ENCODE results near the gene BTN2A1. TPM values are rescaled to one million over a fixed set of nuclear protein-coding genes. Genes with fewer than 3 reads are reported as not detected.

BTN2A1 gene
- total RNA-seq, 4 donors from 2014 or later, result 15.7 to 29.0 (median 17.1) TPM

DNA sequence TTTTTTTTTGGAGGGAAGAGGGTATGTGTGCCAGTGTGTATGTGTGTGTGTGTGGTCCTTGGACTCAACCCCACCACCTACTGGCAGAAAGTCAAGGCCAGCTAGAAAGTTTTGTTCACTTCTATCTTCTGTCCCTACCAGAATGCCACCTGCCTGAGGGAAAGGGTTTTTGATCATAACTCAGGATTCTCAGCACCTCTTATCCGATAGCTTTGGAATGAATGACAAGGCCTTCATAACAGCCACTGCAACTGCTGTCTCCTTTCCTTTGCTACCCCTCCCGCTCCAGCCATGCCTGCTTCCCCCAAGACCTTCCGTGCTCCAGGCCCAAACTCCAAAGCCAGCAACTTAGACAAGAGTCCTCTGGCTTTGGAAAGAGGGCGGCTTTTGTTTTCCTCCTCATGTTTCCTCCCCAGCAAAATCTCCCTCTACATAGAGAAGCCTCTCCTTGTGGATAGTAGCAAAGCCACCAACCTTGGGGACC lies 37.0 kb upstream of the BTN2A1 start:
- H3K4me3 ChIP-seq, result peak overlapping the region; percentile 29 to 88 (median 72)
- peaks cover 0 to 46% (median 11%) of the 10 kb centered on the region in 4 donors for H3K4me1 ChIP-seq
- H3K9me3 ChIP-seq, result no peaks in the 10 kb centered on the region
- no peaks in the 10 kb centered on the region for H3K27me3 ChIP-seq
- H3K27ac ChIP-seq, result peak overlapping the region; percentile 83 to 94 (median 90)
- DNase-seq (ENCODE audit: low spot score in 2 of 2), result no peak
- WGBS, 2 donors, result 17 to 28% methylated on average over 4 of the region's 4 CpGs
- H3K36me3 ChIP-seq, result peaks cover 0 to 1% (median 0%) of the 10 kb centered on the region in 3 donors
- TF ChIP-seq, protein P1, sequence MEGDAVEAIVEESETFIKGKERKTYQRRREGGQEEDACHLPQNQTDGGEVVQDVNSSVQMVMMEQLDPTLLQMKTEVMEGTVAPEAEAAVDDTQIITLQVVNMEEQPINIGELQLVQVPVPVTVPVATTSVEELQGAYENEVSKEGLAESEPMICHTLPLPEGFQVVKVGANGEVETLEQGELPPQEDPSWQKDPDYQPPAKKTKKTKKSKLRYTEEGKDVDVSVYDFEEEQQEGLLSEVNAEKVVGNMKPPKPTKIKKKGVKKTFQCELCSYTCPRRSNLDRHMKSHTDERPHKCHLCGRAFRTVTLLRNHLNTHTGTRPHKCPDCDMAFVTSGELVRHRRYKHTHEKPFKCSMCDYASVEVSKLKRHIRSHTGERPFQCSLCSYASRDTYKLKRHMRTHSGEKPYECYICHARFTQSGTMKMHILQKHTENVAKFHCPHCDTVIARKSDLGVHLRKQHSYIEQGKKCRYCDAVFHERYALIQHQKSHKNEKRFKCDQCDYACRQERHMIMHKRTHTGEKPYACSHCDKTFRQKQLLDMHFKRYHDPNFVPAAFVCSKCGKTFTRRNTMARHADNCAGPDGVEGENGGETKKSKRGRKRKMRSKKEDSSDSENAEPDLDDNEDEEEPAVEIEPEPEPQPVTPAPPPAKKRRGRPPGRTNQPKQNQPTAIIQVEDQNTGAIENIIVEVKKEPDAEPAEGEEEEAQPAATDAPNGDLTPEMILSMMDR (IDR thresholded peaks at IDR 0.05), result peak in 2 of 5 experiments; percentile 21 to 27
- no peak for TF ChIP-seq POLR2A (IDR thresholded peaks at IDR 0.05)

GRCh38 chr6:26421259-26422144 lies 36.3 kb upstream of the BTN2A1 start:
- peak; percentile 47 to 83 for DNase-seq (ENCODE audit: low spot score in 2 of 2)
- Histone ChIP-seq H3K4me1 (peaks cover 0 to 46% (median 11%) of the 10 kb centered on the region in 4 donors), H3K4me3 (peak overlapping the region; percentile 59 to 88 (median 72)), H3K9me3 (no peaks in the 10 kb centered on the region), H3K36me3 (peaks cover 0 to 9% (median 0%) of the 10 kb centered on the region in 3 donors), H3K27me3 (no peaks in the 10 kb centered on the region), H3K27ac (peak overlapping the region; percentile 83 to 94 (median 90))
- 0 to 2% methylated on average over 31 of the region's 31 CpGs for WGBS, 2 donors
- TF ChIP-seq, protein P1 (IDR thresholded peaks at IDR 0.05), result peak in 1 of 5 experiments; percentile 5
- TF ChIP-seq EP300 (IDR thresholded peaks at IDR 0.05) (peak in 1 of 2 donors; percentile 76), POLR2A (IDR thresholded peaks at IDR 0.05) (peak in 1 of 2 donors; percentile 68)

DNA sequence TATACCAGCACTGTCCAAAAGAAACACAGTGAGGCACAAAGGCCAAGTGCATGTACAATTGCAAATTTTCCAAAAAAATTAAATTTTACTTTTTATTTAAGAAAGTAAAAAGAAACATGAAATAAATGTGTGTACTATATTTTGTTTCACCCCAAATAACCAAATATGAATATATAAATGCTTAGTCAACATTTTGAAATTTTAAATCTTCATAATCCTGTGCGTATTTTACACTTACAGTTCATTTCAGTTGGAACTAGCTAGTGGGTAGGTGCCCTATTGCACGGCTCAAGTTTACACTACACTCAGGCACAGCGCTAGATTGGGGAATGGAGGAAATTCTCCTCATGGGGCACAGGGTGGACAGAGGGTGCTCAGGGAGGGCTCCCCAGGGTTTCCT lies 35.4 kb upstream of the BTN2A1 start:
- H3K27me3 ChIP-seq, result no peaks in the 10 kb centered on the region
- no peak for DNase-seq (ENCODE audit: low spot score in 2 of 2)
- WGBS, 2 donors, result 79 to 83% methylated on average over 3 of the region's 3 CpGs
- H3K4me3 ChIP-seq, result peak overlapping the region in 1 of 4 donors; percentile 88
- TF ChIP-seq POLR2A (IDR thresholded peaks at IDR 0.05), result no peak
- TF ChIP-seq, protein P1 (IDR thresholded peaks at IDR 0.05), result no peak
- TF ChIP-seq EP300 (IDR thresholded peaks at IDR 0.05), result no peak
- H3K36me3 ChIP-seq, result peaks cover 0 to 17% (median 0%) of the 10 kb centered on the region in 3 donors
- peak overlapping the region in 1 of 4 donors; percentile 91 for H3K27ac ChIP-seq
- H3K4me1 ChIP-seq, result peaks cover 0 to 46% (median 11%) of the 10 kb centered on the region in 4 donors
- H3K9me3 ChIP-seq, result no peaks in the 10 kb centered on the region

DNA sequence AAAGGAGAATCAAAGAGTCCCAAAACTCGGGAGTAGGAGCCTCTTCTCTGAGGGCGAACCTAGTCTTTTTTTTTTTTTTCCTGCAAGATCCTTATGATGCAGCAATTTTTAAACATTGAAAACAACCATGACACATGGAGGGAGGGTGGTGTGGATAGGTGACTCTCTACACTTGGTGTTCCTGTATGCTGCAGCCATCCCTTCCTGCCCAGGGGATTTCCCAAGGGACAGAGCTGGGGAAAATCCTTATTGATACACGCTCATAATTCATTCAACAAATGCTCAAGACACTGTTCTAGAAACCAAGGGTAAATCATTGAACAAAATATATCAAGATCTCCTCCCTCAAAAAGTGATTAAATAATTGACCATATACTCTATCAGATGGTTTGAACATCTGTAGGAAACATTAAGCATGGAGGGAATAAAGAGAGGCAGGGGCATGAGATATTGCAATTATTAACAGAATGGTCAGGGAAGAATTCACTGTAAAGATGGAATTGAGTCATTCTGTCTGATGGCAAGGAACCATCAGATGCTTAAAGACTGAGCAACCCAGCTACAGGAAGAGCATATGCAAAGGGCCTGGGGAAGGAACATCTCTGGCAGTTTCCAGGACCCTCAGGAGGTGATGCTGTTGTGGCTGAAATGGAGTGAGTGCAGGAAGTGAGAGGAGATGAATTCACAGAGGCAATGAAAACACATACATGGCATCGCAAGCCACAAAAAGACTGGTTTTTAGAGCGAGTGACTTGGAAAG lies 30.9 kb upstream of the BTN2A1 start:
- no peak for TF ChIP-seq POLR2A (IDR thresholded peaks at IDR 0.05)
- TF ChIP-seq, protein P1 (IDR thresholded peaks at IDR 0.05), result no peak
- no peak for TF ChIP-seq EP300 (IDR thresholded peaks at IDR 0.05)
- WGBS, 2 donors, result 94 to 95% methylated on average over 5 of the region's 5 CpGs
- H3K27me3 ChIP-seq, result no peaks in the 10 kb centered on the region
- no peaks in the 10 kb centered on the region for H3K9me3 ChIP-seq
- H3K36me3 ChIP-seq, result peaks cover 0 to 56% (median 1%) of the 10 kb centered on the region in 3 donors
- no peak for DNase-seq (ENCODE audit: low spot score in 2 of 2)
- no peak overlapping the region for H3K27ac ChIP-seq
- no peak overlapping the region for H3K4me3 ChIP-seq
- H3K4me1 ChIP-seq, result peaks cover 0 to 44% (median 5%) of the 10 kb centered on the region in 4 donors

Data from tibial nerve (tissue), 4 donors.